GM19193 (cell line): ENCODE results near the gene HID1.

Experiments used
- POLR2A ChIP-seq: IDR thresholded peaks from 4 replicates; pipeline ENCODE4 v1.6.1; 2011; ENCODE audit not compliant: insufficient read depth, insufficient read length; ENCODE audit errors: extremely low read depth

HID1 gene

DNA sequence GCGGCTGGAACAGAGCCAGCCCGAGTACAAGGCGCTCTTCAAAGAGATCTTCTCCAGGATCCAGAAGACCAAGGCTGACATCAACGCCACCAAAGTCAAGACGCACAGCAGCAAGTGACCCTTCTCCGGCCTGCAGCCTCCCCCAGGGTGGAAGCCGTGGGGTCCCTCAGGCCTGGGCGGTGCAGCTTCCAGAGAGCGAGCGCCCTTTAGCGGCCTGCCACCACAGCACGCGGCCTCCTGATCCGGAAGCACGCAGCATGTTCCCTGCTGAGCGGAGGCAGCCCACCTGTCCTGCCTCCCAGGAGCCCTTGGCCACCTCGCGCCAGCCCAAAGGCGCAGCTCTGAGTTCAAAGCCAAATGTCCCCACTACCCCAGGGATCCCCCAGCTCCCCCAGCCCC, 31.4 kb upstream of the HID1 start:
- TF ChIP-seq POLR2A, result no peak

DNA sequence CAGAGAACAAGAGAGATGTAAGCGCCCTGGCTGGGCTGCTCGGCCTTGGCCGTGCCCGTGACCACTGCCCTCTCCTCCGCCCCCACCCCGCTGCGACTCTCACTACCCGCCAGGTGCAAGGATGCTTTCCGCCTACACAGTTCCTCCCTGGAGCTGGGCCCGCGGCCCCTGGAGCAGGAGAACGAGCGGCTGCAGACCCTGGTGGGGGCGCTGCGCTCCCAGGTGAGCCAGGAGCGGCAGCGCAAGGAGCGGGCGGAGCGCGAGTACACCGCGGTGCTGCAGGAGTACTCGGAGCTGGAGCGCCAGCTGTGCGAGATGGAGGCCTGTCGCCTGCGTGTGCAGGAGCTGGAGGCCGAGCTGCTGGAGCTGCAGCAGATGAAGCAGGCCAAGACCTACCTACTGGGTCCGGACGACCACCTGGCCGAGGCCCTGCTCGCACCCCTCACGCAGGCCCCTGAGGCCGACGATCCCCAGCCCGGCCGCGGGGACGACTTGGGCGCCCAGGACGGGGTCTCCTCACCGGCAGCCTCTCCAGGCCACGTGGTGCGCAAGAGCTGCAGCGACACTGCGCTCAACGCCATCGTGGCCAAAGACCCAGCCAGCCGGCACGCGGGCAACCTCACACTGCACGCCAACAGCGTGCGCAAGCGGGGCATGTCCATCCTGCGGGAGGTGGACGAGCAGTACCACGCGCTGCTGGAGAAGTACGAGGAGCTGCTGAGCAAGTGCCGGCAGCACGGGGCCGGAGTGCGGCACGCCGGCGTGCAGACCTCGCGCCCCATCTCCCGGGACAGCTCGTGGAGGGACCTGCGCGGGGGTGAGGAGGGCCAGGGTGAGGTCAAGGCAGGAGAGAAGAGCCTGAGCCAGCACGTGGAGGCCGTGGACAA, 30.8 kb upstream of the HID1 start:
- TF ChIP-seq POLR2A, result no peak

DNA sequence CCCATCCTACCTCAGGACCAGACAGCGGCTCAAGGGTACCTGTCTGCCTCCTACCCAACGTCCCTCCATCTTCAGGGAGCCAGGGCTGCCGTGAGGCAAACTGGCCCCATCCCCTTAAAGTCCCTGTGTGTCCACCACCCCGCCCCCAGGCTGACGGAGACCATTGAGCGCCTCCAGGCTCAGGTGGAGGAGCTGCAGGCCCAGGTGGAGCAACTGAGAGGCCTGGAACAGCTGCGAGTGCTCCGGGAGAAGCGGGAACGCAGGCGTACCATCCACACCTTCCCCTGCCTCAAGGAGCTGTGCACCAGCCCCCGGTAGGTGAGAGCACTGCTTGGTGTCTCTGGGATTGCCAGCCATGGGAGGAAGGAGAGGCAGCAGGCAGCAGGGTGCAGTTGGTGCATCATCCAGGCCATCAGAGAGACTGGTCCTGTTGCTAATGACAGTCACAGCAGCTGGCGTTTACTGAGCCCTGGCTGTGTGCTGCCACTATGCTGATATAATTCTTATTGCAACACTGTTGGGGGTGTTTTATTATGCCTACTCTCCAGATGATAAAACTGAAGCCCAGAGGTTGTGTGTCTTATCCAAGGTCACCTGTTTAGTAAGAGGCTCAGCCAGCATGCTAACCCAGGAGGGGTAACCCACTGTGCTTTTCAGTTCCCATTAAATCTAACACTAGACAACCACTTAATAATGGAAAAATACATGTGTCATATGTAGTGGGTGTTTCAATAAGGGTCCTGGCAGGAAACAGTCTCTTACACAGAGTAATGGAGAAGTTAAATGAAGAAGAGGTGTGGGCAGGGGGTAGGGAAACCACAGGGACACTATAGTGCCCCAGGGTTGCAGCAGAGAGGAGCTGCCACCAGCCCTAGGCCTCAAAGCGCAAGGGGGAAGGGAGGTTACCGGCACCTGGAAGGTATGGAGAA, 29.6 kb upstream of the HID1 start:
- TF ChIP-seq POLR2A, result no peak

- TF ChIP-seq POLR2A, result no peak
Observed at GRCh38 chr17:74999523-74999922, 27.0 kb upstream of the HID1 start.

- no peak for TF ChIP-seq POLR2A
Observed at GRCh38 chr17:74998783-74999182, 26.2 kb upstream of the HID1 start.

- TF ChIP-seq POLR2A, result no peak
Observed at GRCh38 chr17:74995847-74996246, 23.3 kb upstream of the HID1 start.

- no peak for TF ChIP-seq POLR2A
Observed at GRCh38 chr17:74994440-74994839, 21.9 kb upstream of the HID1 start.

GRCh38 chr17:74992223-74992622, 19.7 kb upstream of the HID1 start:
- TF ChIP-seq POLR2A, result no peak

GRCh38 chr17:74990581-74991105, 18.1 kb upstream of the HID1 start:
- TF ChIP-seq POLR2A, result no peak

DNA sequence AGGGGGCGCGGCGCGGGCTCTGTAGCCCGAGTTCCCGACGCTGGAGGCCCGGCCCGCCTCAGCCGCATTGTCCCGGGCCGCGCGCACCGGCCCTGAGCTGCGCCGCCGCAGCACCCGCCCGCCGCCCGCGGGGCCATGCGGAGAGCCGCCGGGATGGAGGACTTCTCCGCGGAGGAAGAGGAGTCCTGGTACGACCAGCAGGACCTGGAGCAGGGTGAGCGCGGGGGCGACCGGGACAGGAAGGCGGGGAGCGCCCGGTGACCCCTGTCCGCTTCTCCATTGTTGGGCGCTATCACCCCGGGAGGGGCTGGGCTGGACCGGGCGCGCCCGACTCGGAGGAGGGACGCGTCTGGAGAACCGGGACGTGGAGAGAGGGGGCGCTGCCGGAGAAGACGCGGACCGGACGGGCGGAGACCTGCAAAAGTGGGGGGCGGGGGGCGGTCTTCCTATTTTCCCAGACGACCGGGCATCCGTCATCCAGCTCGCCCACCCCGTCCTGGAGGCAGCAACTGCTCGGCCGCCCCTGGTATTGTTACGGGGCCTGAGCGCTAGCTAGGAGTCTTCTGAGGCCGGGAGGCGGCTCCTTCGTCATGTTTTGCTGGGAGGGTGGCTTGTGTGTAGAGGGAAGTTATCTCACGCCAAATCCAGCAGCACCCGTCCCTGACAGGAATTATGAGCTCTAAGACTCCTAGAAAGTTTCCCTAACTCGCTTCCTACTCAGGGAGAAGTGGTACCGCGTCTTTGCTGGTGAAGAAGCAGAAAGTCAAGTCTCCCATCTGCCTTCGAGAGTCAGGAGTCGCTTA, 15.6 kb upstream of the HID1 start:
- no peak for TF ChIP-seq POLR2A

DNA sequence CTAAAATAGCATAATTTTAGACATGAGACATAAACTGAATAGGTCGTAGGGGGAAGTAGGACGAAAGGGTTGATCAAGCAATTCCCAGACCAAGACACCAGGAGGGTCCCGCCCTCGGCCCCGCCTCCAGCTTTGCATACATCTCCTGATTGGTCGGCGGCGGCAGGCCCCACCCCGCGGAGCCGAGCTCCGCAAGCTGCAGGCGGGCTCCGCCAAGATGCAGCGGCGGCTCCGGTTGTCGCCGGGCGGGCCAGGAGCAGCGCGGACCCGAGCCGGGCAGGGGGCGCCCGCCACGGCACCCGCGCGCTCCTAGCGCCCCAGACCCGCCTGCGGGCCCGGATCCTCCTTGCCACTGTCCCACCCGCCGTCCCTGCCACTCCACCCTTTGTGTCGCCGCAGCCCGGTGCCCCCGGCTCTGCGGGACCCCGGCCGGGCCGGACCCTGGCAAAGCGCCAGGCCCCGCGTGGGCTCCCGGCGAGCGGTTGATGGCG, 14.9 kb upstream of the HID1 start, which contains the start of gene CDR2L:
TSS of gene CDR2L (plus strand) at position 215 of the 491 bp plus-strand sequence. CDS start 412 bp downstream, outside the sequence.
- no peak for TF ChIP-seq POLR2A

DNA sequence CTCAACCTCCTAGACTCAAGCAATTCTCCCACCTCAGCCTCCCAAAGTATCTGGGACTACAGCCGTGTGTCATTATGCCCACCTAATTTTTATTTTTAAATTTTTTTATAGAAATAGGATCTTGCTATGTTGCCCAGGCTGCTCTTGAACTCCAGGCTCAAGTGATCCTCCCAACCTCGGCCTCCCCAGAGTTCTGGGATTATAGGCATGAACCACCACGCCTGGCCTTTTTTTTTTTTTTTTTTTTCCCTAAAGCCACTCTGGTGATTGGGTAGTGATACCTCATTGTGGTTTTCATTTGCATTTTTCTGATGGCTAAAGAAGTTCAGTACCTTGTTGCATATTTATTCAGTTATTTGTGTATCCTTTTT, 13.6 kb upstream of the HID1 start:
- TF ChIP-seq POLR2A, result no peak

DNA sequence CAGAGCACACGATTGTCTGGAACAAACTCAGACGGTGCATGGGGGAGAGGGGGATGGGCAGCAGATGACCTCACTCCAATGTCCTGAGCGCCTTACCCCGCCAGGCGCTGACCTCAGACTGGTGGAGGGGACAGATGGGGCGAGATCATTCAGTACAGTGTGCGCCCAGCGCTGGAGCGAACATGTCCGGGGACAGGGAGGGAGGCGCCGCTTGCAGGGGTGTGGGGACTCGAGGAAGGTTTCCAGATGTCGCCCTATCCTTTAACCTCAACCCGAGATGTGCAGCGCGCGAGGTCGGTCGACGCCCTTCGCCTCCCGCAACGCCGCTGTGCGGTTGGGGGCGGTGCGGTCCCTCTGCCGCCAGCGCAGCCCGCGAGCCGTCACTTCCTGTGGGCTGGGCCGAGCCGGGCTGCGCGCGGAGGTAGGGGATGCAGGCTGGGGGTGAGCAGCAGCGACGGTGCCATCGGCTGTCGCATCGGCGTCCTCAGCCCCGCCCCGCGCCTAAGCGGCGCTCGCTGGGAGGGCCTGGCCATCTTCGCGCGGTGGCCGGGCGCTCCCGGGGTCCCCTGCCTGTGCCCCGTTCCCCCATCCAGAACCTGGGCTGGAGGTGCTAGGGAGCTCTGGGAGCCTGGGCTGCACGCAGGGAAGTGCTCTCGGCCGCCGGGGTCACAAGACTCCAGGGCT, 9.6 kb upstream of the HID1 start:
- peak; percentile 30 for TF ChIP-seq POLR2A
